NCI-H1694 treated with DMSO at 0.1 percent for 48 hours (cell line): ENCODE data around the gene NTN3.
A peak's percentile ranks its signal among the peaks of the same experiment; 100 is the strongest.

Experiments used
- DNase-seq: peaks from one replicate; lab custom pipeline; 2025; lab: John Stamatoyannopoulos, UW

NTN3 gene

GRCh38 chr16:2466667-2467527 lies 4.2 kb upstream of the NTN3 start:
- no peak for DNase-seq

- DNase-seq: peak; percentile 59
Observed at GRCh38 chr16:2467528-2468232, 3.4 kb upstream of the NTN3 start.

GRCh38 chr16:2468233-2468724 lies 2.8 kb upstream of the NTN3 start:
- DNase-seq: peak; percentile 86

DNA sequence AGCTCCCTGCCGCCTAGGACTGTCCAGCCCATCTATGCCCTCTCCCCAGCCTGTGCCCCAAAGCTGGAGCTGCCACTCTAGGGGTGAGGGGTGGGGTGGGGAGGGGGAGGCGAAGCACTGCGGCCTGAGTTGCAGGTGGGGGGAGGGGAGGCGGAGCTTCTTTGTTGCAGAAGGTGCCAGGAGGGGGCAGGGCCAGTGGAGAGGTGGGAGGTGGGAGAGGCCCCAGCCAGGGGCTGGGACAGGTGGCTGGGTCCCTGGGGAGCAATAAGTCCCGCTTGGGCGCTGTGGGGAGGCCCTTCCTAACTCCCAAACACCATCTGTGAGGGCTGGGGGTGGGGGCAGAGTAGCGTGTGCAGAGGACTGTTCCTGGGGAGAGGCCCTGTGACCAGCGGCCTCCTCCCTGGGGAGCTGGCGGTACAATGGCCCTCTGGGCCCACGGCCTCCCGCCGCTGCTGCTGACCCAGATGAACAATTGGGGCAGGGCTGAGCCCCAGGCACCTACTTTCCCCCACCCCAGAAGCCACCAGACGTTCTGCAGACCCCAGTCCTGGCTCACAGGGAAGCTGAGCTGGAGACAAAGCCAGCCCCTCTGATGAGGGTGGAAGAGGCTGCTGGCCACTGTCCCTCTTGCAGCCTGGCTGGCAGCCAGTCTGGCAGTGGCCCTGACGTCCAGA lies 2.2 kb upstream of the NTN3 start:
- peak; percentile 94 for DNase-seq

DNA sequence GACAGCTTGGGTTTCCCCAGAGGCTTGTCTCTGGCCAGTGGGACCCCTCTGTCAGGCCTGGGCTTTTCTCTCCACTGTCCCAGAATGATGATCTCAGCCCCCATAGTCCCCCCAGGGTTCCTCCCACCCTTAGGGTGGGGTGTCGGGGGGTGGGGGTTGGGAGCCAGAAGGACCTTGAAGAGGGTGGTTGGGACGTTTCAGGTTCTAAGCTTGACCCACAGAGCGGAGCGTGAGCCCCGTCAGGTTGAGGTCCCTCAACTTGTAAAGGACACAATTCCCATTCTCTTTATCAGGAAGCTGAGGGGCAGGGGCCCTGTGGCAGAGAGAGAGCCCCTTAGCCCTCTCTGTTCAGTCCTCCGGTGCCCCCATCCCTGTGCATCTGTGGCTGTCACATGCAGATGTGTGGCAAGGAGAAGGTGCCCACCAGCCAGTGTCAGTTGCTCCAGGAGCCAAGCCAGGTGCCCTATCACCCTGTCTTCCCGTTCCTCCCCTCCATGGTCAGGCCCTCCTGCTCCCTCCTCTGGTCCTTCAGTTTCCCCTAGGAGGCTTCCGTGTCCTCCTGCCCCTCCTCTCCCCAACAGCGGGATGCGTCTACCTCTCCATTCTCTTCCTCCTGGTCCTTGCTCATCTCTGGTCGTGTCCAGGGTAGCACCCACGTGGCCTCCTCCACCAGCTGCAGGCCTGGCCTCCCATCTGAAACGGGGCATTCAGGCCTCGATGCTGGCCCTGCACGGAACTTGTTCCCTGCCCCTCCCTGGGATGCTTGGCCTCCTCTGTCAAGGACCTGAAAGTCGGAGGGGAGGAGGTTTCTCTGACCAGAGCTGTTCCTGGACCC lies 1.5 kb upstream of the NTN3 start:
- peak; percentile 39 for DNase-seq

- DNase-seq: no peak
Observed at GRCh38 chr16:2470234-2470601, 879 bp upstream of the NTN3 start.

DNA sequence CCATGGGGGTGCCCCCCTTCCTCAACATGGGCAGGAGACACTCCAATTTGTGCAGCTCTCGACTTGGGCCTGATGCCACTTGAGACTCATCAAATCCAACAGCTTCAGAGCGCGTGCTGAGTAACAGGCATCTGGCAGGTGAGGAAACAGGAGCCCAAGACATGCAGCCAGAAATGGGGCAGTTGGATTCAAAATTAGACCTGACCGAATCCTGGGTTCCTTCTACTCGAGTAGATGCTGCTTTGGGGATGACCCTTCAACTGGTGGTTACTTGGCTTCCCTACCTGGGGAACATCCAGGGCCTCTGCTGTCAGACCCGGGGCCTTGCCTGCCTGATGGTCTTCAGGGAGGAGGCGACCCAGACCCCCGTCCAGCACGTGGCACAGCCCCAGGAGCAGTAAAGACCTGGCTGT lies 488 bp upstream of the NTN3 start:
- peak; percentile 76 for DNase-seq

GRCh38 chr16:2471653-2472487 lies 773 bp downstream of the NTN3 start:
- DNase-seq: no peak

DNA sequence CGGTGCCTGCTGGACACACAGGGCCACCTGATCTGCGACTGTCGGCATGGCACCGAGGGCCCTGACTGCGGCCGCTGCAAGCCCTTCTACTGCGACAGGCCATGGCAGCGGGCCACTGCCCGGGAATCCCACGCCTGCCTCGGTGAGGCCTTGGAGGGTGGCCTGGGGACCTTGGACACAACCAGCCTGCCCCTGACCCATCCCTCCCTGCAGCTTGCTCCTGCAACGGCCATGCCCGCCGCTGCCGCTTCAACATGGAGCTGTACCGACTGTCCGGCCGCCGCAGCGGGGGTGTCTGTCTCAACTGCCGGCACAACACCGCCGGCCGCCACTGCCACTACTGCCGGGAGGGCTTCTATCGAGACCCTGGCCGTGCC lies 1.4 kb downstream of the NTN3 start:
- DNase-seq: no peak

- DNase-seq: no peak
Observed at GRCh38 chr16:2472885-2473445, 1.9 kb downstream of the NTN3 start.

DNA sequence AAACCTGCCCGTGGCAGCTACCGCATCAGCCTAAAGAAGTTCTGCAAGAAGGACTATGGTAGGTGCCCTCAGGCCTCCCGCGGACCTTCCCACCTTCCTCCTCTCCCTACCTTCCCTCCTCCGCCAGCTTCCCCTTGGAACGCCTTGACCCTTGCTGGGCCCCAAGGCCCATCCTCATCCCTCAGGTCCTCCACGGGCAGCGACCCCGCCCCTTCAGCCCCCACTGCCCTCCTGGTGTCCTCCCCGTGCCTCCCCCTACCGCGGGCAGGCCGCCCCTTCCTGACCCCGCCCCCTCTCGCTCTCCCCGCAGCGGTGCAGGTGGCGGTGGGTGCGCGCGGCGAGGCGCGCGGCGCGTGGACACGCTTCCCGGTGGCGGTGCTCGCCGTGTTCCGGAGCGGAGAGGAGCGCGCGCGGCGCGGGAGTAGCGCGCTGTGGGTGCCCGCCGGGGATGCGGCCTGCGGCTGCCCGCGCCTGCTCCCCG lies 2.4 kb downstream of the NTN3 start:
- DNase-seq: no peak

DNA sequence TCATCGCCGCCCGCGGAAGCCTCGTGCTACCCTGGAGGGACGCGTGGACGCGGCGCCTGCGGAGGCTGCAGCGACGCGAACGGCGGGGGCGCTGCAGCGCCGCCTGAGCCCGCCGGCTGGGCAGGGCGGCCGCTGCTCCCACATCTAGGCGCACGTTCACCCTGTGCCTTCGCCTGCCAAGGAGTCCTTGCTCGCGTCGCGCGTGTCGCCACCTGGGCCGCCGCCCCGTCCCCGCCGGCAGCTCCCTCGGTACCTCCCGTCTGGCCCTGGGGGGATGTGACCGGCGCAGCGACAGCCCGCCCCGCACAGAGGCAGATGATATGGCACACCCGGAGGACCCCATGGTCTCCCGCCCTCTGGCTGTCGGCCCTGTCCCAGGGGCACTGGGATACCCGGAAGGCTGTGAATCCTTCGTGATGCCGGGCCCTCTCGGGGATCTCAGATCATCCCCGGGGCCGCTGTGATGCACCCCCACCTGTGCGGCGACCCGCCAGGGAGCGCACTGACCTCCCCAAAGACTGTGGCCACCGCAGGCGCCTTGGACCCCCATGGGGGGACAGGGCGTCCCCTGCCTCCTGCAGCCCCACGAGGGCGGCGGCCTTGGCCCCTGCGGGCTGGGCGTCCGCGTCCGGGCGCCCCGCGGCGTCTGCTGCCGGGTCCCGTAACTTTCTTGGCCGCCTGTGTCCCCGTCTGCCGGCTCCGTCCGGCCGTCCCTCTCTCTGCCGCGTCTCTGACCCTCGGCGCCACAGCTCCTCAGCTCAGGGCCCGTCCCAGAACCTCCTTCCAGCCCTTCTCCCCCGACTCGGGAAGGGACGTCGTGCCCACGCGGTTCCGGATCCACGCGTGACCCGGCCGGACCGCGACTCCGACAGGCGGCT lies 3.1 kb downstream of the NTN3 start:
- DNase-seq: no peak

DNA sequence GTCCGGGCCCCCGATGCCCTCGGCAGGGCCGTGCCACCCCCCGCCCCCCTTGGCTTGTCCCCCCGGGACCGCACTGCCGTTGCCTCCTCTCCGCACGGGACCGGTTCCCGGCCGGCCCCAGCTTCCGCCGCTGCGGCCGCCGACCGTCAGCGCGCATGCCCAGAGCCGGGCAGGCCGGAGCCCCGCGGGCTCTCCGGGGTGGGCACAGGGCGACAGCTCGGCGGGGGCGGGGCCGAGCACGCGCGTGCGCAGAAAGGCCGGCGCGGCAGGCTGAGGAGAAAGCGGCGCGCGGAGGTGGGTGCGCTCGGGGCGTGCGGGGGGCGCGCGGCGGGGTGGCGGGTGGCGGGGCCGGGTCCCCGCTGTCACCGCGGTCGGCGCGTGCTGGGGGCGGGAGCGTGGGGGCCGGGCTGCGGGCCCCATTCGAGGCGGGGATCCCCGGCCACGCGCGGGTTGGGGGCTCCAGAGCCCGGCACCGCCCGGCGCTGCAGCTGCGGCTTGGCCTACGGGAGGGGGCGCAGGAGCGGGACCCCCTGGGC lies 3.8 kb downstream of the NTN3 start, which contains the start of gene TBC1D24:
TSS of gene TBC1D24 (plus strand) at position 251 of the 536 bp plus-strand sequence. CDS start 21,022 bp downstream, outside the sequence.
- DNase-seq: peak; percentile 17

DNA sequence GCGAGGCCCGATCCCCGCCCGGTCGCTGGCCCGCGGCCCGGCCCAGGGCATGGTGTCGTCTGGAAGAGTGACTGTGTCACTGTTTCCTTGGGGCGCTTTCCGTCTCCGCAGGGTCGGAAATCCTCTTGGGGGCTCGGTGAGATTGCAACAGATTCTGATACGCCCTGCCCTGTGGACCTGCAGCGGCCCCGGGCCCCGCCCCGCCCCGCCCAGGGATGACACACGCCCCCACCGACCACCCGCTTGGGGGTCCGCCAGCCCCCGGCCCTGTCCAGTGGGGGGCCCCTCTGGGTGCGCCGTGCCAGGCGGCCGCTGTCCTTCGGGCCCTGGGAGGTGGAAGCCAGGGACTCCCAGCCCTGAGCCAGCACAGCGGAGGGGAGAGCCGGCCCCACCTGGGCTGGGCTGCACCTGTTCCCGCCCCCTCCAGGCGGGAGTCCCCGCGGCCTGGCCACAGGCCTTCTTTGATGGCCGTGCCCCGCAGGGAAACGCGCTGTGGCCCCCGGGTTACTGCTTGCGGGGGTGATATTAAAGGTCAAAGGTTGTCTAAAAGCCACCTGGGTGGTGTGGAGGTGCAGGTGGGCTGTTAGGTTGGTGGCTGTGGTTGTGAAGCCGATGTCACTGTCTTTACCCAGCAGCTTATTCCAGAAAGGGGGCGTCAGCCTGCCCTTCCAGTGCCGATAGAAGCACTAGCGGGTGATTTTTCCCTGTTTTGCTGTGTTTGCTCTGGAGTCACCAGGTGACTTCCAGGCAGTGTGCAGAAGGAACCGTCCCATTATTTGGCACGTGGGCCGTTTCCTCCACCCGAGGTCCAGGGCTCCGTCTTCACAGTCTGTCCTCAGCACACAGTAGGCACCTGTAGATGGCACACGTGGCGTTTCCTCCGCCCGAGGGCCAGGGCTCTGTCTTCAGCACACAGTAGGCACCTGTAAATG lies 4.6 kb downstream of the NTN3 start:
- DNase-seq: no peak

GRCh38 chr16:2476345-2476720 lies 5.2 kb downstream of the NTN3 start:
- no peak for DNase-seq

GRCh38 chr16:2476741-2477140 lies 5.6 kb downstream of the NTN3 start:
- DNase-seq: no peak

- DNase-seq: no peak
Observed at GRCh38 chr16:2477327-2477726, 6.2 kb downstream of the NTN3 start.

- no peak for DNase-seq
Observed at GRCh38 chr16:2478279-2478678, 7.2 kb downstream of the NTN3 start.
